Mesenchymal stem cell (in vitro differentiated cells and primary cell): ENCODE results near the gene RPGRIP1L.

Experiments
- DNase-seq: peaks from one replicate; pipeline ENCODE4 v3.0.0-alpha.2; 2013
- H2AFZ ChIP-seq: one replicate; pipeline ENCODE4 v1.6.1; 2013; ENCODE audit warnings: low read depth, mild to moderate bottlenecking, control low read depth, inconsistent platforms, low read length, moderate library complexity
- H2AK5ac ChIP-seq: 2 replicates; pipeline ENCODE4 v1.6.1; 2013; ENCODE audit warnings: low read length, moderate library complexity, mild to moderate bottlenecking, inconsistent platforms; ENCODE audit not compliant: severe bottlenecking
- H2BK120ac ChIP-seq: one replicate; pipeline ENCODE4 v1.6.1; 2013; ENCODE audit warnings: low read depth, mild to moderate bottlenecking, inconsistent platforms, low read length, moderate library complexity
- H2BK12ac ChIP-seq, 2 experiments: one replicate each; pipeline ENCODE4 v1.6.1; 2013; ENCODE audit warnings: inconsistent platforms in 2 of 2, low read length in 2 of 2, mild to moderate bottlenecking in 2 of 2, moderate library complexity in 2 of 2, control low read depth in 1 of 2
- H2BK15ac ChIP-seq: one replicate; pipeline ENCODE4 v1.6.1; 2013; ENCODE audit warnings: mild to moderate bottlenecking, low read depth, inconsistent platforms; ENCODE audit not compliant: poor library complexity, severe bottlenecking
- H2BK5ac ChIP-seq: 2 replicates; pipeline ENCODE4 v1.6.1; 2013; ENCODE audit warnings: low read depth, mild to moderate bottlenecking, low read length, control low read depth, inconsistent platforms; ENCODE audit not compliant: poor library complexity, severe bottlenecking
- H3K14ac ChIP-seq, 2 experiments: one replicate each; pipeline ENCODE4 v1.6.1; 2013; ENCODE audit warnings: inconsistent platforms in 2 of 2, low read length in 2 of 2, control low read depth in 1 of 2, mild to moderate bottlenecking in 1 of 2, moderate library complexity in 1 of 2
- H3K18ac ChIP-seq, 2 experiments: one replicate each; pipeline ENCODE4 v1.6.1; 2013; ENCODE audit warnings: inconsistent platforms in 2 of 2, low read length in 2 of 2, control low read depth in 1 of 2, low read depth in 1 of 2, mild to moderate bottlenecking in 1 of 2
- H3K23ac ChIP-seq, 2 experiments: one replicate each; pipeline ENCODE4 v1.6.1; 2013; ENCODE audit warnings: inconsistent platforms in 2 of 2, low read length in 2 of 2, mild to moderate bottlenecking in 2 of 2, moderate library complexity in 2 of 2, control low read depth in 1 of 2
- H3K27ac ChIP-seq: 2 replicates; pipeline ENCODE4 v1.5.1; 2013; ENCODE audit warnings: mild to moderate bottlenecking, moderate library complexity, low read length, control low read depth, inconsistent platforms; ENCODE audit not compliant: poor library complexity, severe bottlenecking
- H3K27me3 ChIP-seq, 2 experiments: 2 replicates each; pipeline versions ENCODE4 v1.6.1 to v1.7.0; 2013; ENCODE audit warnings: low read length in 2 of 2, mild to moderate bottlenecking in 2 of 2, moderate library complexity in 2 of 2, control low read depth in 1 of 2, inconsistent platforms in 1 of 2; ENCODE audit not compliant: control insufficient read depth in 1 of 2, insufficient read depth in 1 of 2
- H3K36me3 ChIP-seq, 2 experiments: 2 replicates each; pipeline versions ENCODE4 v1.6.1 to v1.7.0; 2013; ENCODE audit warnings: low read length in 2 of 2, control low read depth in 1 of 2, inconsistent platforms in 1 of 2, low read depth in 1 of 2, mild to moderate bottlenecking in 1 of 2; ENCODE audit not compliant: insufficient read depth in 2 of 2, control insufficient read depth in 1 of 2
- H3K4ac ChIP-seq, 2 experiments: one replicate each; pipeline ENCODE4 v1.6.1; 2013; ENCODE audit warnings: inconsistent platforms in 2 of 2, low read length in 2 of 2, mild to moderate bottlenecking in 2 of 2, moderate library complexity in 2 of 2, control low read depth in 1 of 2, low read depth in 1 of 2
- H3K4me1 ChIP-seq: 2 replicates; pipeline ENCODE4 v1.6.1; 2013; ENCODE audit warnings: low read depth, low read length, control low read depth; ENCODE audit not compliant: control insufficient read depth, insufficient read depth
- H3K4me2 ChIP-seq: 2 replicates; pipeline ENCODE4 v1.6.1; 2013; ENCODE audit warnings: low read length, mild to moderate bottlenecking, inconsistent platforms; ENCODE audit not compliant: poor library complexity, severe bottlenecking
- H3K4me3 ChIP-seq, 2 experiments: 2 replicates each; pipeline versions ENCODE4 v1.5.1 to v1.7.0; 2013; ENCODE audit warnings: low read length in 2 of 2, mild to moderate bottlenecking in 2 of 2, control low read depth in 1 of 2, low read depth in 1 of 2; ENCODE audit not compliant: insufficient read depth in 1 of 2
- H3K79me1 ChIP-seq: replicated peaks from 2 replicates; pipeline ENCODE4 v1.6.1; 2013; ENCODE audit warnings: mild to moderate bottlenecking, control low read depth, low read length, inconsistent platforms; ENCODE audit not compliant: poor library complexity, severe bottlenecking
- H3K9ac ChIP-seq: 2 replicates; pipeline ENCODE4 v1.7.0; 2013; ENCODE audit warnings: mild to moderate bottlenecking, low read length, moderate library complexity
- H3K9me3 ChIP-seq: 2 replicates; pipeline ENCODE4 v1.7.0; 2013; ENCODE audit warnings: mild to moderate bottlenecking, low read length; ENCODE audit not compliant: control insufficient read depth
- H4K8ac ChIP-seq: one replicate; pipeline ENCODE4 v1.6.1; 2013; ENCODE audit warnings: inconsistent platforms, mild to moderate bottlenecking, low read length, moderate library complexity
- H4K91ac ChIP-seq: one replicate; pipeline ENCODE4 v1.6.1; 2013; ENCODE audit warnings: mild to moderate bottlenecking, low read length, inconsistent platforms
- WGBS: methylation state at CpG from one replicate; pipeline ENCODE4 v1.1.7; 2013; ENCODE audit warnings: mixed read lengths; 5-methylcytosine and 5-hydroxymethylcytosine counted together

The RPGRIP1L gene

GRCh38 chr16:53713403-53714204, 9.9 kb upstream of the RPGRIP1L start:
- Histone ChIP-seq H3K9me3 (no peaks in the 10 kb centered on the region), H2AFZ (no peak overlapping the region), H3K14ac (no peak overlapping the region), H4K8ac (no peak overlapping the region), H3K27me3 (no peaks in the 10 kb centered on the region), H3K9ac (peak overlapping the region; percentile 64), H3K4ac (no peak overlapping the region), H3K79me1 (peaks cover 12% of the 10 kb centered on the region), H2BK15ac (no peak overlapping the region), H3K27ac (no peak overlapping the region), H2BK120ac (no peak overlapping the region), H2BK12ac (no peak overlapping the region), H4K91ac (no peak overlapping the region), H2AK5ac (no peak overlapping the region), H2BK5ac (no peak overlapping the region), H3K4me2 (no peak overlapping the region), H3K18ac (no peak overlapping the region), H3K4me1 (no peaks in the 10 kb centered on the region), H3K4me3 (no peak overlapping the region), H3K23ac (no peak overlapping the region), H3K36me3 (no peaks in the 10 kb centered on the region)
- no peak for DNase-seq
- 100% methylated on average over 1 of the region's 3 CpGs for WGBS

DNA sequence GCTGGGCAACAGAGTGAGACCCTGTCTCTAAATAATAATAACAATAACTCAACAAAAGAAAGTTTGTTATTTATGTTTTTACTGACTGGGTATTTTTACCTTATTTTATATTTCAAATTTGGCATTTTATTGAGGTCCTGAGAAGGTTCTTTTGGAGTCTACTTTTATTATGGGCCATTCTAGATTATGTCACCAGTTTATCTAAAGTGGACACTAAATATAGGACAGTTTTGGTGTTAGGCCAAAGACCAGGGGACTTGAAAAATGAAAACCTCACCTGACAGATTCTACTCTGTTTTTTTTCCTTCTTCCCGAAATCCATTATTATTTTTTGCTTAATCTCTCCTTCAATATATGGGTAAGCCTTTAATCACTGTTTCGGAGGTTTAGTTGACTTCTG, 8.4 kb upstream of the RPGRIP1L start:
- Histone ChIP-seq H3K36me3 (peaks cover 0 to 3% of the 10 kb centered on the region in 2 experiments), H3K18ac (no peak overlapping the region), H3K9me3 (no peaks in the 10 kb centered on the region), H3K27me3 (no peaks in the 10 kb centered on the region), H3K4me2 (no peak overlapping the region), H2BK15ac (no peak overlapping the region), H2AFZ (no peak overlapping the region), H2BK120ac (no peak overlapping the region), H3K4ac (no peak overlapping the region), H2BK5ac (no peak overlapping the region), H4K8ac (no peak overlapping the region), H2BK12ac (no peak overlapping the region), H4K91ac (no peak overlapping the region), H3K23ac (no peak overlapping the region), H3K4me1 (no peaks in the 10 kb centered on the region), H3K27ac (no peak overlapping the region), H3K9ac (no peak overlapping the region), H3K79me1 (peaks cover 14% of the 10 kb centered on the region), H2AK5ac (no peak overlapping the region), H3K14ac (no peak overlapping the region), H3K4me3 (no peak overlapping the region)
- no CpG with 5 or more reads among the region's 2 CpGs for WGBS
- no peak for DNase-seq

DNA sequence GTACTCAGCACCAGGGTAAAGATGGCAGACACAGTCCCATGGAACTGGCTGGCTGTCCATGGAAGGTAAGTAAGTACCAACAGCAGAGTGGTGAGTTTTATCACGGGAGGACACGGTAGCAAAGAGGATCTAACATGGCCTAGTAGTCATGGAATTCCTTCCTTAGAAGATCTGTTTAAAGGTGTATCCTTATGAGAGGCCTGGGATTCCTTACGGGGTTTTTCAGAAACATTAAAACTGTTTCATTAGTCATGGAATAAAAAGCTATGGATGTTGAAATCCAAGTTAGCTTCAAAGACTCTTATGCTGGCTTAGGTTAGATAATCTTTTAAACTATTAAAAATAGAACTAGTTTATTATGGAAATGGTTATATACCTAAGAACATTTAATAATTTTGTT, 7.7 kb upstream of the RPGRIP1L start:
- no peak overlapping the region for H3K4me3 ChIP-seq
- H3K36me3 ChIP-seq: peaks cover 0 to 3% of the 10 kb centered on the region in 2 experiments
- H4K91ac ChIP-seq: no peak overlapping the region
- H3K18ac ChIP-seq: no peak overlapping the region
- H3K4ac ChIP-seq: no peak overlapping the region
- no peak for DNase-seq
- no peak overlapping the region for H3K27ac ChIP-seq
- H2BK120ac ChIP-seq: no peak overlapping the region
- no peak overlapping the region for H2BK5ac ChIP-seq
- H2AFZ ChIP-seq: no peak overlapping the region
- no peaks in the 10 kb centered on the region for H3K4me1 ChIP-seq
- H2AK5ac ChIP-seq: no peak overlapping the region
- H3K9ac ChIP-seq: no peak overlapping the region
- H3K27me3 ChIP-seq: no peaks in the 10 kb centered on the region
- H4K8ac ChIP-seq: no peak overlapping the region
- peaks cover 15% of the 10 kb centered on the region for H3K79me1 ChIP-seq
- H3K4me2 ChIP-seq: no peak overlapping the region
- H3K23ac ChIP-seq: no peak overlapping the region
- no peak overlapping the region for H2BK15ac ChIP-seq
- H3K9me3 ChIP-seq: no peaks in the 10 kb centered on the region
- no peak overlapping the region for H3K14ac ChIP-seq
- WGBS: 97% methylated on average over 3 of the region's 3 CpGs
- no peak overlapping the region for H2BK12ac ChIP-seq

GRCh38 chr16:53708490-53708889, 4.8 kb upstream of the RPGRIP1L start:
- DNase-seq: no peak
- Histone ChIP-seq H3K23ac (no peak overlapping the region), H3K14ac (no peak overlapping the region), H2BK15ac (no peak overlapping the region), H4K91ac (no peak overlapping the region), H2BK12ac (no peak overlapping the region), H3K79me1 (peaks cover 17% of the 10 kb centered on the region), H2BK5ac (no peak overlapping the region), H3K36me3 (peaks cover 0 to 3% of the 10 kb centered on the region in 2 experiments), H3K4me1 (peaks cover under 1% of the 10 kb centered on the region), H3K18ac (no peak overlapping the region), H3K4me2 (no peak overlapping the region), H3K9me3 (no peaks in the 10 kb centered on the region), H3K27me3 (no peaks in the 10 kb centered on the region), H4K8ac (no peak overlapping the region), H3K9ac (no peak overlapping the region), H3K4ac (no peak overlapping the region), H3K27ac (no peak overlapping the region), H3K4me3 (no peak overlapping the region), H2AK5ac (no peak overlapping the region), H2BK120ac (no peak overlapping the region), H2AFZ (no peak overlapping the region)
- WGBS: 96% methylated on average over 2 of the region's 2 CpGs
